ENCODE data around the gene LMAN1L.

The LMAN1L gene

GRCh38 chr15:74815121-74815934 lies 2.7 kb downstream of the LMAN1L start:
- no peaks in the 10 kb centered on the region for H3K36me3 ChIP-seq (replicated peaks; ENCODE audit: low read depth, low read length)
- H3K9me3 ChIP-seq (ENCODE audit: insufficient read depth, low read length) = no peaks in the 10 kb centered on the region
- H3K4me1 ChIP-seq (ENCODE audit: low read length) = peaks cover 34% of the 10 kb centered on the region
- H3K79me2 ChIP-seq (ENCODE audit: low read length) = no peaks in the 10 kb centered on the region
- H4K20me1 ChIP-seq (ENCODE audit: insufficient read depth, low read length) = no peaks in the 10 kb centered on the region
- H3K4me3 ChIP-seq (ENCODE audit: low read length) = peak overlapping the region; percentile 54
- H2AFZ ChIP-seq (ENCODE audit: low read depth, low read length) = no peak overlapping the region
- peak overlapping the region; percentile 56 for H3K9ac ChIP-seq (ENCODE audit: low read length)
- TF ChIP-seq EZH2phosphoT487 (IDR thresholded peaks at IDR 0.05; ENCODE audit: low read depth) (no peak), CTCF (IDR thresholded peaks at IDR 0.05; ENCODE audit: low read depth, low read length) (no peak)
- H3K27ac ChIP-seq (ENCODE audit: low read length) = peak overlapping the region; percentile 28
- no peaks in the 10 kb centered on the region for H3K27me3 ChIP-seq (ENCODE audit: low read depth, low read length)
- H3K4me2 ChIP-seq (ENCODE audit: low read length) = peak overlapping the region; percentile 66

- no peaks in the 10 kb centered on the region for H3K79me2 ChIP-seq (ENCODE audit: low read length)
- no peak for TF ChIP-seq CTCF (IDR thresholded peaks at IDR 0.05; ENCODE audit: low read depth, low read length)
- TF ChIP-seq EZH2phosphoT487 (IDR thresholded peaks at IDR 0.05; ENCODE audit: low read depth) = no peak
- peak overlapping the region; percentile 28 for H3K27ac ChIP-seq (ENCODE audit: low read length)
- H3K36me3 ChIP-seq (replicated peaks; ENCODE audit: low read depth, low read length) = no peaks in the 10 kb centered on the region
- H2AFZ ChIP-seq (ENCODE audit: low read depth, low read length) = no peak overlapping the region
- H4K20me1 ChIP-seq (ENCODE audit: insufficient read depth, low read length) = no peaks in the 10 kb centered on the region
- peaks cover 41% of the 10 kb centered on the region for H3K4me1 ChIP-seq (ENCODE audit: low read length)
- H3K9ac ChIP-seq (ENCODE audit: low read length) = peak overlapping the region; percentile 56
- peak overlapping the region; percentile 54; the same call in 1 of the 2 replicates for H3K4me3 ChIP-seq (ENCODE audit: low read length)
- no peaks in the 10 kb centered on the region for H3K27me3 ChIP-seq (ENCODE audit: low read depth, low read length)
- no peaks in the 10 kb centered on the region for H3K9me3 ChIP-seq (ENCODE audit: insufficient read depth, low read length)
- peak overlapping the region; percentile 66 for H3K4me2 ChIP-seq (ENCODE audit: low read length)
Observed at GRCh38 chr15:74815961-74816360, 3.3 kb downstream of the LMAN1L start.

GRCh38 chr15:74816624-74817369 lies 4.2 kb downstream of the LMAN1L start:
- Histone ChIP-seq H3K27ac (ENCODE audit: low read length) (no peak overlapping the region), H3K79me2 (ENCODE audit: low read length) (no peaks in the 10 kb centered on the region), H3K9ac (ENCODE audit: low read length) (no peak overlapping the region), H2AFZ (ENCODE audit: low read depth, low read length) (no peak overlapping the region), H3K4me1 (ENCODE audit: low read length) (peaks cover 49% of the 10 kb centered on the region), H3K4me2 (ENCODE audit: low read length) (no peak overlapping the region), H3K4me3 (ENCODE audit: low read length) (no peak overlapping the region), H3K9me3 (ENCODE audit: insufficient read depth, low read length) (no peaks in the 10 kb centered on the region), H3K27me3 (ENCODE audit: low read depth, low read length) (no peaks in the 10 kb centered on the region), H3K36me3 (replicated peaks; ENCODE audit: low read depth, low read length) (no peaks in the 10 kb centered on the region), H4K20me1 (ENCODE audit: insufficient read depth, low read length) (no peaks in the 10 kb centered on the region)
- no peak for TF ChIP-seq EZH2phosphoT487 (IDR thresholded peaks at IDR 0.05; ENCODE audit: low read depth)

GRCh38 chr15:74817370-74817737 lies 4.7 kb downstream of the LMAN1L start:
- Histone ChIP-seq H3K79me2 (ENCODE audit: low read length) (no peaks in the 10 kb centered on the region), H4K20me1 (ENCODE audit: insufficient read depth, low read length) (no peaks in the 10 kb centered on the region), H2AFZ (ENCODE audit: low read depth, low read length) (no peak overlapping the region), H3K9ac (ENCODE audit: low read length) (no peak overlapping the region), H3K4me3 (ENCODE audit: low read length) (no peak overlapping the region), H3K27ac (ENCODE audit: low read length) (no peak overlapping the region), H3K27me3 (ENCODE audit: low read depth, low read length) (no peaks in the 10 kb centered on the region), H3K36me3 (replicated peaks; ENCODE audit: low read depth, low read length) (no peaks in the 10 kb centered on the region), H3K4me1 (ENCODE audit: low read length) (peaks cover 51% of the 10 kb centered on the region), H3K4me2 (ENCODE audit: low read length) (0 out of 2 replicates have a peak overlapping the region, but pooled peaks have one; percentile 13), H3K9me3 (ENCODE audit: insufficient read depth, low read length) (no peaks in the 10 kb centered on the region)
- TF ChIP-seq CTCF (IDR thresholded peaks at IDR 0.05; ENCODE audit: low read depth, low read length) (peak; percentile 59), EZH2phosphoT487 (IDR thresholded peaks at IDR 0.05; ENCODE audit: low read depth) (no peak)

Data from OCI-LY3 (cell line).